ENCODE data around the gene CYP26A1.

- no peak for TF ChIP-seq CTCF (conservative IDR thresholded peaks at IDR 0.05; ENCODE audit: low read length)
- TF ChIP-seq EZH2phosphoT487 (IDR thresholded peaks at IDR 0.05; ENCODE audit: borderline replicate concordance), result no peak
These were observed 4.5 kb upstream of the CYP26A1 start for GRCh38 chr10:93069245-93069561.

All from Loucy (cell line).